ENCODE measurements around the gene SRP68. TPM values are rescaled to one million over a fixed set of nuclear protein-coding genes. Genes with fewer than 3 reads are reported as not detected.

Gene SRP68
- total RNA-seq, 1 donor = 32.3 TPM

GRCh38 chr17:76089680-76090516 lies 17.6 kb upstream of the SRP68 start:
- H3K4me3 ChIP-seq (ENCODE audit: low read depth, low read length) = no peak overlapping the region
- TF ChIP-seq, protein P1, sequence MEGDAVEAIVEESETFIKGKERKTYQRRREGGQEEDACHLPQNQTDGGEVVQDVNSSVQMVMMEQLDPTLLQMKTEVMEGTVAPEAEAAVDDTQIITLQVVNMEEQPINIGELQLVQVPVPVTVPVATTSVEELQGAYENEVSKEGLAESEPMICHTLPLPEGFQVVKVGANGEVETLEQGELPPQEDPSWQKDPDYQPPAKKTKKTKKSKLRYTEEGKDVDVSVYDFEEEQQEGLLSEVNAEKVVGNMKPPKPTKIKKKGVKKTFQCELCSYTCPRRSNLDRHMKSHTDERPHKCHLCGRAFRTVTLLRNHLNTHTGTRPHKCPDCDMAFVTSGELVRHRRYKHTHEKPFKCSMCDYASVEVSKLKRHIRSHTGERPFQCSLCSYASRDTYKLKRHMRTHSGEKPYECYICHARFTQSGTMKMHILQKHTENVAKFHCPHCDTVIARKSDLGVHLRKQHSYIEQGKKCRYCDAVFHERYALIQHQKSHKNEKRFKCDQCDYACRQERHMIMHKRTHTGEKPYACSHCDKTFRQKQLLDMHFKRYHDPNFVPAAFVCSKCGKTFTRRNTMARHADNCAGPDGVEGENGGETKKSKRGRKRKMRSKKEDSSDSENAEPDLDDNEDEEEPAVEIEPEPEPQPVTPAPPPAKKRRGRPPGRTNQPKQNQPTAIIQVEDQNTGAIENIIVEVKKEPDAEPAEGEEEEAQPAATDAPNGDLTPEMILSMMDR (IDR thresholded peaks at IDR 0.05; ENCODE audit: insufficient read depth, low read length) = no peak
- DNase-seq (ENCODE audit: low read depth) = no peak

DNA sequence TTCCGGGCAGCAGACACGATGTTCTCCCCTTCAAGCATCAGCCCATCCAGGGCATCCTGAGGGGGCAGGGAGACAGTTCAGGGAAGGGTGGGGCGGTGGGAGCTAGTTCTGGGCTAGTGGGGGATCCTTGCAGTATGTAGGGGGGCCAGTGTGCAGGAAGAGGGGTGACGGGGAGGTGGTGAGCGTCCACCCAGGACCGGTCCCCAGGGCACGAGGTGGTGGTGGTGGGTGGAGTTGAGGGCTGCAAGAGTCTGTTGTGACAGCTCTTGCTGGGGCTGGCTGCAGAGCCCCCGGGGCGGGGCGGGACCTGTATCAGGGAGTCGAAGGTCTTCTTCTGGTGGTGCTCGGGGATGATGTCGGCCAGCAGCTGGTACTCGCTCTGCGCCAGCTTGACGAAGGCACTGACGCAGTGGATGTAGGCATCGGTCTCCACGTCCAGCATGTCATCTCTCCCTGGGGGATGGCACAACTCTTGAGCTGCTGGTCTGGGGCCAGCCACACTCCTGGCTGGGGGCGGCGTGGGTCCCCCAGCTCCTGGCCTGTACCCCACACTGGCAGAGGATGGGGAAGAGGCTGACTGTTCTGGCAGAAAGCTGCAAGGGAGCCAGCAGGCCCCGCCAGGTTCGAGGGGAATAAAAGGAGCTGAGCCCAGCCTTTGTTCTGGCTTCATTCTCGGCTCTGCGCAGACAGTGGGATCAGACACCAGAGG lies 16.7 kb upstream of the SRP68 start:
- no peak overlapping the region for H3K4me3 ChIP-seq (ENCODE audit: low read depth, low read length)
- TF ChIP-seq, protein P1 (IDR thresholded peaks at IDR 0.05; ENCODE audit: insufficient read depth, low read length) = no peak
- no peak for DNase-seq (ENCODE audit: low read depth)

- no peak overlapping the region for H3K4me3 ChIP-seq (ENCODE audit: low read depth, low read length)
- TF ChIP-seq, protein P1 (IDR thresholded peaks at IDR 0.05; ENCODE audit: insufficient read depth, low read length) = no peak
- DNase-seq (ENCODE audit: low read depth) = no peak
These were observed 15.9 kb upstream of the SRP68 start for GRCh38 chr17:76088041-76088867.

DNA sequence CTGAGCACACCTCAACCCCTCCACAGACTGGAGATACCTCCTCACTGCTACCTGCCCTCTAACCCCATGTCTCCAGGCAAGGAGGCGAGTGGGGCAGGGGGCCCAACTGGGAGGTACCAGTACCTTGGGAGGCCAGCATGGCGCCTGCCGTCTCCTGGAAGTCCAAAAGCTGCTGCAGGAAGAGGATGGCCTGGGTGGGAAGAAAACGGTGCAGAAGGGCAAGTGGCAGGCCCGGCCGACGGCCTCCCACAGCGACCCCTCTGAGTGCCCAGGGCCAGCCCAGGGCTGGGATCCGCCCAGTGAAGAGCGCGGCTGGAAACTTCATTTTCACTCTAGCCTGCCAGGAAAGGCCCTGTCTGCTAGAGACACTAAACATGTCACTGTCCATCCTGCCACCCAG lies 15.2 kb upstream of the SRP68 start:
- DNase-seq (ENCODE audit: low read depth) = no peak
- TF ChIP-seq, protein P1 (IDR thresholded peaks at IDR 0.05; ENCODE audit: insufficient read depth, low read length) = no peak
- no peak overlapping the region for H3K4me3 ChIP-seq (ENCODE audit: low read depth, low read length)

DNA sequence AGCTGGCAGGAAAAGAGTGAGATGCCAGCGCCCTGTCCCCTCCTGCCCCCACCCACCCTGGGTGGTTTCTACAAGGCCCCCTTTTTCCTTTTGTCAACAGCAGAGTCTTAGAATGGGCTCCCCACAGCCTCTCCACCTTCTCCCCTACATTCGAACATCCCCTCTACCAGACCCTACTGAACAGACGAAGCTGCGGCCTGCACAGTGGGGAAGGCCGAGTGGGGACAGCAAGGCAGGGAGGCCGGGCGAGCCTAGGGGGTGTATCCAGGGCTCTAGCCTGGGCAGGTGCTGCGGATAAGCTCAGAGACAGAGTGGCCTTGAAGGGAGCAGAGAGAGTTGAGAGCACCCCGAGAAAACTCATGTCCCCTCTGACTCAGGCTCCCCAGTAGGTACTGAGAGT lies 14.1 kb upstream of the SRP68 start:
- no peak for DNase-seq (ENCODE audit: low read depth)
- TF ChIP-seq, protein P1 (IDR thresholded peaks at IDR 0.05; ENCODE audit: insufficient read depth, low read length) = no peak
- H3K4me3 ChIP-seq (ENCODE audit: low read depth, low read length) = no peak overlapping the region

- TF ChIP-seq, protein P1 (IDR thresholded peaks at IDR 0.05; ENCODE audit: insufficient read depth, low read length) = no peak
- no peak overlapping the region for H3K4me3 ChIP-seq (ENCODE audit: low read depth, low read length)
- no peak for DNase-seq (ENCODE audit: low read depth)
These were observed 13.5 kb upstream of the SRP68 start for GRCh38 chr17:76085731-76086366.

All from fibroblast of the aortic adventitia (primary cell).